Medulla oblongata (tissue), 1 donor: ENCODE measurements around the gene CCDC146.
A peak's percentile ranks its signal among the peaks of the same experiment; 100 is the strongest.
"Not testable (repeated sequence)": the region's sequence is repeated elsewhere in the genome, so short reads cannot be mapped to it uniquely, and the experiment has no call there.

Experiments used
- DNase-seq: peaks from one replicate; pipeline ENCODE4 v3.0.0-alpha.2; 2015; ENCODE audit errors: extremely low spot score

Gene CCDC146

DNA sequence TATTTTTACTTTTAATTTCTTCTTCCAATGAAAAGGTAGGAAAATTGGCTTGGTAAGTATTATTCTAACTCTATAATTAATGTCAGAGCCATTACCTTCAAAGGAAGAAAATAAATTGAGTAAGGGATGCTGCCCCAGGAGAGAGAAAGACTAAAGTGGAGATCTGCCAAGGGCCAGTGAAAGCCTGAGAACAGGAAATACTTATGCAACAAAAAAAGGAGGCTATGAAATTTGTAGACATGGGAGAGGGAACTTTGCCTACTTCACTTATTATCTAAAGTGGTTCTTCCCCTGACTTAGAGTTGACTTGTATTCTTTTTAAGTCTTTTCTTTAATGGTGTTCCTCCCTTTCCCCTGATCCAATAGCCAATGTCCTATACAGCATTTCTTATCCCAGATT lies 29.8 kb downstream of the CCDC146 start:
- DNase-seq: not testable (repeated sequence)

DNA sequence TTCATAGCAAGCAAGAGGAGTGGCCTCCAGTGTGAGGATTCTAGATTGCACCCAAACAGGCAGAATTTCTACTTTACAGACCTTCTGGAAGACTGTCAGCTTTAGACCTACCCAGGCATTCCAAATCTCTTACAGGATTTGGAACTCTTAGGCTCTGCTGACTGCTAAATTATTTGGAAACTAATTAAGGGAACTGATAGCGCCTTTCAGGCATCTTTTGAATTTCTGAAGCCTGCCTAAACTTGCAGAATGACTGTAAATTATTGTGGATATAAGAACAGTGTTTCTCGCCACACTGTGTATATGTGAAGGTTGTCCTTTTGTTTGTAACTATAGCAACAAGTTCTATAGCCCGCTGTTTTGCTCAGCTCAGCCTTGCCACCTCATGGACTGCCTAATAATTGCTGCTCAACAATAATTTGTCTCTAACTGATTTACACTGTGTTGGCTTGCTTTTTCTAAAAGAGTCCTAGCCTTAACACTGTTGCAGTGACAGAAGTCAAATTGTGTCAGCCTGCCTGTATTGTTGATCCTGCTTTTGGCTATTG lies 32.6 kb downstream of the CCDC146 start:
- not testable (repeated sequence) for DNase-seq

DNA sequence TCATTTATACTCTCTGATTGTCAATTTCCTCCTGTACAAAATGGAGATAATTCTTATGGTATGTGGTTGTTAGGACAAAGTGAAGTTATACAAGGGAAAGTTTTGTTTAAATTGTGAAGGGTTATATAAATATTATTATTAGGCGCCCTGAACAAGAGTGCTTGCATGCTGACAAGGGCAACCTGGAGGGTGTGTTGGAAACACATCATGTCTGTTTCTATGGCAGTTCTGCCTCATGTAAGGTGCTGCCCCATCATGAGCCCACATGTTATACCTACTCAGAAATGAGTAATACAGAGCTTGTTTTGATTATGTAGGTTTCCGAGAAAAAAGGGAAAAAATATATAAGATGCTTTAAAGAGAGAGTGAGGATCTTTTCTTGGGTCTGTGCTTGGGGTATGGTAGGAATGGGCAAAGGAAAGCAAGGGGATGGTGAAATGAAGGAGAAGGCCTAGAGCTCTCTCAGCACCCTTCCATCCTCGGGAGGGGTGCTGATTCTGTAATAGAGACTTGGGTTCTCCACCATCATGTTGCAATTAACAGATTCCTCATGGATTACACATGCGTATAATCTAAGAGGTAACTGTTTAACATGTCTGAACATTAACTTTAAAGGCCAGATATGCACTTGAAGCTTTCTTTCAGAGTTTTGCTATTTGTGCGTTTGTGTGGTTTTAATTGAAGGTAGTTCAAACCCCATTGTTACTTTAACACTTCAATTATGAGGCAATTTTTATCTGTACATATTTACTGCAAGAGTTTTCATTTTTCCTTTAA lies 33.4 kb downstream of the CCDC146 start:
- not testable (repeated sequence) for DNase-seq

DNA sequence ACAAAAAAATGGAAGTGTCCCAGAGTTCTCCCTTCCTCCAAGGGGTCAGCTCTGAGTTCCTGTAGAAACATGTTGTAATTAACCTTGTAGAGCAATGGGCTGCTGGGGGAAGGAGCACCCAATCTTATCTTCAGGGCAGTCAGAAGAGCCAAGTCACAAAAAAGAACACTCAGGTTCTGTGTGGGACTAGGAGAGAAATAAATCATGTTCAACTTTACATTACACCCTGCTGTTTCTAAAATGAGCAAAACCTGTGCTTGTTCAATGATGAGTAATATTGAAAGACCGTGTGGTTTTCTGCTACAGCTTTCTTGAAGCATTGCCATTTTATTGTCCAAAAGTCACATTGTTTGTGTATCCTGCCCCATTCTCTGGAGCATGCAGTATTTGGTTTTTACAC lies 34.6 kb downstream of the CCDC146 start:
- DNase-seq: not testable (repeated sequence)

DNA sequence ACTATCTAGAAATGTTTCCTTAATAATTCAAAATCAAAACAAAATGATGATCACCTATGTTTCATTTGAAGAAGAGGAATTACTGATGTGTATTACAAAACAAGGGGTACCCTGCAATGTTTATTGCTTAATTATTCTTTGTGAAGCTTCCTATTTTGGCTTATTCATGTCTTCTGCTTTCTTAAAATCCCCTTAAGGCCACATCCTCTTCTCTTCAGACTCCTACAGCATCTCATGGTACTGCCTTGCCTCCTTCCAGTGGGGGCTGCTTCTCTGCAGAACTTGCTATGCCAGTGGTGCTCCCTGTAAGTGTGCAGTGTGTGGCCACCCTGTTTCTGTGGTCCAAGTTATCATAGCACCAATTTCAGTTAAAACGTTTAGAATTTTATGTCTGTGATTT lies 35.0 kb downstream of the CCDC146 start:
- DNase-seq: peak; percentile 31

DNA sequence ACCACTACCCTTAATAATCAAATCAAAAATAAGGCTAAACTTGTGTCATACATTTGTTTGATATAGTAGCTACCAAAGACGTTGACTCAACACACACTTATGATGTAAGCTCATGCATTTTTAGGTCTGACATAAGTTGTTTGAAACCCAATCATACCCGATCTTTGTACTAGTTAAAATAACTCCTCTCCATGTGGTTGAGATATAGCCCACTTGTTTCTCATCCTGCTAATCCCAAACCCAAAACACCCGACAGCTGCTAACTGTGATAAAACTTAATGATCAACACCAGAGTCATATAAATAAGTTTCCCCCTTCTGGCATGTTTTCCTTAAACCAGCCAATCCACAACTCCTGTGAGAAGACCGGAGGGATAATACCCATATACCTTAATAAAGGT lies 48.7 kb downstream of the CCDC146 start:
- not testable (repeated sequence) for DNase-seq

DNA sequence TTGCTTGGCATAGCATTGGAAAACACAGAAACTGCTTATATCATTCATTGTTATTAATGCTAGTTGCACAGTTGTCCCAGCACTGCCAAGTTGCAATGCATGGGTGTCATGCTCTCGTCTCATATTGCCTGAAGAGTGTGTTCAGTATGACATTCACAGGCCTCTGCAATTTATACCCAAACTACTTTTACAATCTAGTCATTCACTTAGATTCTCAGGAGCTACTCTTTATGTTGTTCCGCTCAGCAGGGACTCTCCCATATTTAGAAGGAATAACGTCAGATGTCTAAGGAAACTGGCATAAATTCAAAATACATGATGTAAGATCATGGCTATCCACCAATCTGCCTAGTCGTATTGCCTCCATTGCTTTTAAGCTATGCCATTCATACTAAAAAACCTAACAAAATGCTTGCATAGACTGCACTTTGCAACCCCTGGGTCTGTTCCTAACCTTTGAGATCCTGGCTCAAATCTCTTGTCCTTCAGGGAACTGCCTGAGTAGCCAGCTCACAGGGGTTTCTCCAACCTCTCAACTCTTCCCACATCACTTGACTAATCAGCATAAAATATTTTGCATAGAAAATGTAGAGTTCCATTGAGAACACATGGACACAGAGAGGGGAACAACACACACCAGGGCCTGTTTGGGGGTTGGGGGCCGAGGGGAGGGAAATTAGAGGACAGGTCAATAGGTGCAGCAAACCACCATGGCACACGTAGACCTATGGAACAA lies 50.2 kb downstream of the CCDC146 start:
- not testable (repeated sequence) for DNase-seq

DNA sequence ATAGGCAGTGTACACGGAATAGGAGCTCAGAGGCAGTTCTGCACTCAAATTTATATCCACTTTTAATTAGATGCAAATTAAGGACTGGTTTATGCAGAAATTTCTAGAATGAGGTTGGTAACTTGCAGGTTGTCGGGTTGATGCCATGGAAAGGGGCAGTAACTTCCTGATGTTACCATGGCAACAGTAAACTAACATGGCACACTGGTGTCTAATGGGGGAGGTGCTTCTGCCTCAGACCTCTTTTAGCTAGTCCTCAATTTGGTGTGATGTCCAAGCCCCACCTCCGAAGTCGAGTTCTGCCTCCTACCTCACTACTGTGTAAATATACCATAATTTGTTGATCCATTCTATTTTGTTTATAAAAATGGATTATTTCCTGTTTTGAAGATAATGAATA lies 52.0 kb downstream of the CCDC146 start:
- DNase-seq: not testable (repeated sequence)

DNA sequence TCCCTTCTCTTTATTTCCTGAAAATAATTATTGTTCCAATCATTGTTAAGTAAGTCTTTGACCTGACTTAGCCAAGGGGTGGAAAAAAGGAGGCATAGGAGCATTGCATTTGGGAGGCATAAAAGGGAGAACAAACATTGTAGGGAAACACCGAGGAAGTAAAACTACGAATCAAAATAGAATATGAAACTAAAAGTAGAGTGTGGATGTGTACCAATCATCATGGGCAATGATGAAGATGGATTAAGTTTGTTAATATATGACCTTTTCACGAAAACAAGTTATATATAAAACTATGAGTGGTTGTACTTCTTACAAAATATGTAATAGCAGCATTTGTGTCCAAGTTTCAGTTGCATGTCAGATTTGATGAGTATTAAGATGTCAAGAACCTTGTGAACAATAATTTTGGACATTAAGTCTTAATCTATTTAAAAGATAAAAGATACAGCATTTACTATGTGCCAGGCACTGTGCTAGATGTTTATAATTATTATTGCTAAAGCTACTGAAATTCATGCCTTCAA lies 52.9 kb downstream of the CCDC146 start:
- DNase-seq: not testable (repeated sequence)

DNA sequence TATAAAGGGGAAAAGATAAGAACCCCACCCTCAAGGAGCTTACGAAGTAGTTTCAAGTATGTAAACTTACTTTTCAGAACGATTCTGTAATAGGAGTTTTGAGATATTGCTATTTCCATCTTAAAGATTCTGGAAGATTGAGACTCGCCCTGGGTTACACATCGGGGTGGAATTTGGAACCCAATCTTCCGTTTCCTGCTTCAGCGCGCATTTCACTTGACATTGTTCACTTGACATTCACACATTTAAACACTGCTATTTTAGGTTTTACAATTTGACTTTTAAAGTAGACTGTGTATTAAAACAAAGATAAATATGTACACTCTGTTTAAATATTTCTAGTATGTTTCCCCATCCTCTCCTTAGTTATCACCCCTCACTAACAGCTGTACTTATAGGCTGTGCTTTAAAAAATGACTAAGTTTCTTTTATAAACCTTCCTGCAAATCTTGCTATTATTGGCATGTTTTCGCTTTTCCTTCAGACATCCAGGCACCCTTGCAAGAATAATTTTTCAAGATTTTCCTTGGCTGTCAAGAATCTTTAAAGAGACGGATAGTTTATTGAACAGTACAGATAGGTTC lies 55.0 kb downstream of the CCDC146 start:
- DNase-seq: not testable (repeated sequence)

DNA sequence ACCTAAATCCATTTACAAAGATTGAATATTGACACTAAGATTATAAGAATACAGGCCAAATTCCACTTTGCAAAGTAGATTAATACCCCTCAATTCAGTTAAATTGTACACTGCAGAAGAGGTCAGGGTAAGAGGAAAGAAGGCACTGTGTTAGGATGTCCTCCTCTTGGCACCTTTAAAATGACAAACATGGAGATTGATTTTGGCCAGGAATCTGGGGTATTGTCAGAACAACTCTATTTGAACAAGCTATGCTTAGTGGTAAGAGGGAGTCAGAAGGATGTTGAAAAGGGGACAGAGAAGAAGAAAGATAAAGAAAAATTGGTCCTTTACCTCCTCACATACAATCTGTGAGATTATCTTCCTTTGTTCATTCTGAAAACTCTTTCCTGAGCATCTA lies 55.6 kb downstream of the CCDC146 start:
- DNase-seq: not testable (repeated sequence)

DNA sequence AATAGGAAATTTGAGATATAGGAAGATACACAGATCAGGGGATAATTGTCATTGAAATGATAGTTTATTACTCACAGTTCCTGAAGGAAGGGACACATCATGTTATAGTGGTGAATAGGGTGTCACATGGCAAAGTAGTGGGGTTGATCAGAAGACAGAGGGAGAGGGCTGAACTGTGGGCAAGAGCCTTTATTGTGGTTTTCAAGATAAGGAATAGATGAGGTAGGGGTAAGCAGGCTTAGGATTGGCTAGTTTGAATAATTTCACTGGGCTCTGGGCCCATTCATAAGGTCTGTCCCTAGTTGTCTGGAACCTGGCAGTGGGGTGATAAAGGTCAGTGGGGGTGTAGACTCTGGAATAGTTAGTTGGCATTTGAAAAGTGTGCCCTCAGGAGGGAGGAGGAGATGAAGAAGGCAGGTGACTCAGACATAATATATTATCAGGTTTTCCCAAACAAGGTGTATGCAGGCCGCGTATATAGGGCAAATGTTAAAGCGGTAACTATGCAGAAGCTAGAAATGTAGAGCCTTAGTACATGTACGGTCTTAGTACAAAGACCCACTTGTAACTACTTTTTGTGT lies 58.7 kb downstream of the CCDC146 start:
- DNase-seq: no peak

DNA sequence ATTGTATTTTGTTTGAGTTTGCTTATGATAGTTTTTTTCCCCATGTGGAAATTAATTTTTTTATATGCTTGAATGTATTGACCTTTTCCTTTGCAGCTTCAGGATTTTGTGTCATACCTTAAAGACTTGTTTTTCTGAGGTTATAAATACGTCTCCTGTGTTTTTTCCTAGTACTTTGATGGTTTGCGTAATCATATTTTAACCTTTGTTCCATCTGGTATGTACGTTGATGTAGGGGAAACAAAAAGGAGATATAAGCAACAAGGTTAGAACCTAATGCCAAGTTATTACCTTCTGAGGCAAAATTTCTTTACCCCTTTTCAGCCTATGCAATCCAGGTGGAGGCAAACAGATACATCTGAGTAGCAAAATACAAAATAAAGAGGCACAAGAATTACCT lies 59.3 kb downstream of the CCDC146 start:
- DNase-seq: no peak

DNA sequence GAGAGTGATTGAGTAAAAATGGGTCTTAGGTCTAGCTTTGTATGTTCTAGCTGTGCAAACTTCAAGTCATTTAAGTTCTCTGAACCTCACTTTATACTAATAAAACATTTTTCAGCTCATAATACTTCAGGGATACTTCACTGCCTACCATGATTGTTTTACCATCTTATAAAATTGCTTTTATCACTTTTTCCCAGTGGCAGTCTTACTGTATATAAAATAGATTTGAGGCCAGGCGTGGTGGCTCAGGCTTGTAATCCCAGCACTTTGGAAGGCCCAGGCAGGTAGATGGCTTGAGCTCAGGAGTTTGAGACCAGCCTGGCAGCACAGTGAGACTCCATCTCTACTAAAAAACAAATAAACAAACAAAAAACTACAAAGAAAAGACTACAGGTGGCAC lies 59.8 kb downstream of the CCDC146 start:
- DNase-seq: no peak

DNA sequence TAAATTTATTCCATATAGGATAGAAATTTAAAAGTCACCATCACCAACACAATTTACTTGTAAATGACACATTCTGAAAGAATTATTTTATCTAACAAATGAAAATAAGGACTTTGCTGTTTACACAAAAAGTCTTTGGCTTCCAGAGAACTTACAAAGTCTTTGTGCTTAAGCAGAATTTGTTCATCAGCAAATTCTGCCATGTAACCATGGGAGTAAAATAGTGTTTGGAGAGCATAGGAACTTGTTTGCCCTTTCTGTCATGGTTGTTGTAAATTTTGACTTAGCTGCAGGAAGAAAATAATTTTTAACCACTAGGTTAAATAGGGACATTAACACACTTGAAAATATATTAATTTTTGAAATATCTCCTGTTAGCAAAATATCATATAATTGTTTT lies 62.0 kb downstream of the CCDC146 start:
- no peak for DNase-seq

DNA sequence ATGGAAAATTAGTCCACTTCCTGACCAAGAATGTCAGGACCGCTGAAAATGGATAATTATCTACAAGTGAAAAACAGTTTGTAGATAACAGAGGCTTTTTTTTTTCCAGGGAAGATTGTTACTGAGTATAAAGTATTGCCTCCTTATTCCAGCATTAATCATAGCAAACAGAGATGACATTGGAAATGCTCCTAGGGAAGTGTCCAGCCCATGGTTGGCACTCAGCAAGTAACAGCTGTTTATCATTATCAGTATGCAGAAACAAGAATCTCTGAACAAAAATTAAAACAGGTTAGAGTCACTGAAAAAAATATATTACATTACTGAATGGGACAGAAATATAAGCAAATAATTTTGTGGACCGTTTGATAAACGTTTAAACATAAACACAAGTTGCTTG lies 62.6 kb downstream of the CCDC146 start:
- no peak for DNase-seq

DNA sequence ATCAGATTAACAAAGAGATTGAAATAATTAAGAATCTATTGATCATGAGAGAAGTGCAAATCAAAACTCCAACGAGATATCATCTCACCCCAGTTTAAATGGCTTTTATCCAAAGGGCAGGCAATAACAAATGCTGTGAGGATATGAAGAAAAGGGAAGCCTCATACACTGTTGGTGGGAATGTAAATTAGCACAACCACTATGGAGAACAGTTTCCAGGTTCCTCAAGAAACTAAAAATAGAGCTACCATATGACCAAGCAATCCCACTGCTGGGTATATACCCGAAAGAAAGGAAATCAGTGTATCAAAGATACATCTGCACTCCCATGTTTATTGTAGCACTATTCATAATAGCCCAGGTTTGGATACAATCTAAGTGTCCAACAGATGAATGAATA lies 63.5 kb downstream of the CCDC146 start:
- DNase-seq: no peak

DNA sequence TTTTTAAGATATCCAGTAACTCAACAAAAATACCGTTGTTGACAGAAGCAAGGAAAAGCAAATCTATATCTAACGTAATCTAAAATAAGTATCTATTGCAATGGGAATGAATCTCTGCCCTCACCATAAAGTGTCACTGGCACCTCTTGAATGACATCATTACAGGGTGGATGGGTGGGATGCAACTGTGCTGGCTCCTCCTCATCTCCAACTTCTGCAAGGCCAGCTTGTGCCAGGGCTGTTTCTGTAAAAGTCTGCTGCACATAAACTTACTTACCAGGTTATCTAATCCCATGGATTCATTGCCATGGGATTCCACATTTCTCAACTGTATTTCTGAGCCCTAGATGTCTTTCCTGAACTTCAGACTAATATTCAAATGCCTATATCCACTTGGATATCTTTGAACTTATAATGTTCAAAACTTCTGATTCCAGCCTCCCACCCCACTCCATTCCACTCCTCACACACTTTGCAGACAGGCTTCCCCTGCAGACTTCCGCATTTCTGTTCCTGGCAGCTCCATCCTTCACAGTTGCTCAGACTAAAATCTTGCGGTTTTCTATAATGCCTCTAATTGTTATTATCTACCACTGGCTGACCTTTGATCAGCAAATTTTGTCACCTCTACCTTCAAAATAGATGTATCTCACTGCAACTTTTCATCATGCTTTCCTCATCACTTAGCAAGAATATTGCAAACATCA lies 66.5 kb downstream of the CCDC146 start:
- no peak for DNase-seq

DNA sequence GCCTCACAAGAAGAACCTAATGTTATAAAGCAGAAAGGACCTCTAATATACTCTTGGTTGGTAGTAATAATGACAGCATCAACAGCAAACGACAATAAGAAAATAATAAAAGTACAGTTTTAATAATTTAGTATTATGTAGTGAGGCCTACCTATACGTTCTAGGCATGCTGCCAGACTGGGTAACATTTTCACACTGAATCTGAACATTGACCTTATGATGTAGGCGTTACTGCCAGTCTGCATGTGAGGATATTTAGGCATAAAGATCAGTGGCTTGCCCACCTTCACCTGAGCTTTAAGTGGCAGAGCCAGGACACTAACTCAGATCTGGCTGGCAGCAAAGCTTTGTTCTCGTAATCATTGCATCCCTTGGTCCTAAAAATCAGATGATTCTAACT lies 74.7 kb downstream of the CCDC146 start:
- DNase-seq: no peak

DNA sequence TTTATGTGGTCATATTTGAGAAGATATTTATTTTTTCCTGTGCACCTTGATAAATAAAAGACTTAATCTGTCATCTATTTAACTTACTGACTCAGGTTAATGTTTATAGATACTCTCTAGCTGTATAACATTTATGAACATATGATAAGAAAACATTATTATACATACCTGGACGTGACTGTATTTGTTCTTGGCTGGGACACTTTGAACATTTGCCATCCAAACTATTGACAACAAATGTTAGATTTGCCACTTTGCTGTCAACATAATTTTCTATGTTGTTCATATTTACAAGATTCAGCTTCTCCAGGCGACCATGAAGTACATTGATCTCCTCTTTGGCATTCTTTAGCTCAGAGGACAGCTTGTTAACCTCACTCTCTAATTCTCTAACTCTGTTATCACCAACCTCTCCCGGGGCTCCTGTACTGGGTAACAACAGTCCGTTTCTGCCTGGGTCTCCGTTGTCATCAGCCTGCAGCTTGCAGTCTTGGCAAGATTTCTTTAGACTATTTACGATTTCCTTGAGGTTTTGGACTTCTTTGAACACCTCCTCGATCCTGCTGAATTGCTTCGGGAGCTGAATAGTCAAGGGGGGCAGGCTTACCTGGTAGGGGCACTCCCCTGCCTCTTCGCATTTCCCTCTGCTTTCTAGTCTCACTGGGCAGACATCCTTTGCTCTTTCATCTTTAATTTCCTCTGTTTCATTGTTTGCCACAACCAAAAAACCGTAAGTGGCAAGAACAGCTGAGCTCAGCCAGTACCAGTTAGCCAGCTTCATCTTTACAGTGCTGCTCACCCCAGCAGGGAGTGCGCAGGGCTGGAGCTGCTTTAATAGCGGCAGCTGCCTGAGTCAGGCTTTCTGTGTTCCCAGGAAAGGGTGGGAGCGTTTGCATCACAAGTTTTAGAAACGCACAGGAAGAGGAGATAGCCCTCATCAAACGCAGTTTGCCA lies 76.9 kb downstream of the CCDC146 start, which contains the start of gene FGL2:
Gene FGL2, minus strand, starts transcription at position 807 of the 954 bp plus-strand sequence. Its CDS starts 26 bp downstream, at position 781.
- DNase-seq: peak; percentile 71
